Ishikawa (cell line): ENCODE data around the gene PHF19.

ENCODE experiments used
- CEBPB ChIP-seq: IDR thresholded peaks from 2 replicates; pipeline ENCODE4 v1.6.1; 2012
- CREB1 ChIP-seq: IDR thresholded peaks from 2 replicates; pipeline ENCODE4 v1.6.1; 2012; ENCODE audit warnings: low read depth
- EGR1 ChIP-seq: IDR thresholded peaks from 2 replicates; pipeline ENCODE4 v1.6.1; 2012
- EP300 ChIP-seq: IDR thresholded peaks from 2 replicates; pipeline ENCODE4 v1.6.1; 2012; ENCODE audit warnings: borderline replicate concordance
- FOXM1 ChIP-seq: IDR thresholded peaks from 2 replicates; pipeline ENCODE4 v1.6.1; 2012; ENCODE audit warnings: low read depth, borderline replicate concordance
- MAX ChIP-seq: IDR thresholded peaks from 2 replicates; pipeline ENCODE4 v1.6.1; 2012
- NFIC ChIP-seq: IDR thresholded peaks from 2 replicates; pipeline ENCODE4 v1.6.1; 2012
- RAD21 ChIP-seq: IDR thresholded peaks from 2 replicates; pipeline ENCODE4 v1.6.1; 2012; ENCODE audit warnings: low read depth
- REST ChIP-seq: IDR thresholded peaks from 2 replicates; pipeline ENCODE4 v1.6.1; 2012; ENCODE audit warnings: low read depth, mild to moderate bottlenecking
- TAF1 ChIP-seq: IDR thresholded peaks from 2 replicates; pipeline ENCODE4 v1.6.1; 2012; ENCODE audit warnings: low read depth, mild to moderate bottlenecking
- TCF12 ChIP-seq: IDR thresholded peaks from 2 replicates; pipeline ENCODE4 v1.6.1; 2012; ENCODE audit warnings: low read depth
- TEAD4 ChIP-seq: IDR thresholded peaks from 2 replicates; pipeline ENCODE4 v1.6.1; 2012
- USF1 ChIP-seq: IDR thresholded peaks from 2 replicates; pipeline ENCODE4 v1.6.1; 2012
- YY1 ChIP-seq: IDR thresholded peaks from 2 replicates; pipeline ENCODE4 v1.6.1; 2012; ENCODE audit warnings: low read depth
- ZBTB7A ChIP-seq: IDR thresholded peaks from 2 replicates; pipeline ENCODE4 v1.6.1; 2012; ENCODE audit warnings: low read depth

Gene PHF19

GRCh38 chr9:120913647-120914264, 36.8 kb upstream of the PHF19 start:
- TF ChIP-seq REST, result peak; percentile 93
- no peak for TF ChIP-seq ZBTB7A
- no peak for TF ChIP-seq EGR1
- TF ChIP-seq NFIC, result no peak
- no peak for TF ChIP-seq RAD21
- no peak for TF ChIP-seq TEAD4

GRCh38 chr9:120912958-120913646, 36.1 kb upstream of the PHF19 start:
- TF ChIP-seq REST, result no peak
- no peak for TF ChIP-seq USF1
- TF ChIP-seq MAX, result no peak
- no peak for TF ChIP-seq CREB1
- no peak for TF ChIP-seq NFIC
- TF ChIP-seq YY1, result no peak
- TF ChIP-seq FOXM1, result no peak
- TF ChIP-seq TAF1, result no peak
- no peak for TF ChIP-seq EP300
- TF ChIP-seq EGR1, result no peak
- no peak for TF ChIP-seq ZBTB7A
- TF ChIP-seq RAD21, result no peak
- TF ChIP-seq CEBPB, result no peak
- TF ChIP-seq TCF12, result no peak
- TF ChIP-seq TEAD4, result no peak

GRCh38 chr9:120911295-120911837, 34.4 kb upstream of the PHF19 start:
- no peak for TF ChIP-seq EP300
- TF ChIP-seq FOXM1, result no peak
- TF ChIP-seq RAD21, result no peak
- no peak for TF ChIP-seq TEAD4
- TF ChIP-seq USF1, result no peak
- TF ChIP-seq TAF1, result no peak
- no peak for TF ChIP-seq EGR1
- TF ChIP-seq NFIC, result no peak
- no peak for TF ChIP-seq CREB1
- TF ChIP-seq REST, result no peak

GRCh38 chr9:120910643-120911042, 33.7 kb upstream of the PHF19 start:
- TF ChIP-seq EGR1 (no peak), MAX (no peak), CREB1 (no peak), RAD21 (no peak), ZBTB7A (no peak)
